Measurements from ENCODE around the gene TAF8.
"Not testable (repeated sequence)": the region's sequence is repeated elsewhere in the genome, so short reads cannot be mapped to it uniquely, and the experiment has no call there.

The TAF8 gene

GRCh38 chr6:42050297-42051267 is at the start of gene TAF8:
TAF8 (plus strand) TSS chr6:42050524; CDS start chr6:42050542, 18 bp downstream.
- peak; percentile 71 to 91 for DNase-seq

- no peak for DNase-seq
Observed at GRCh38 chr6:42001506-42001905, 48.8 kb upstream of the TAF8 start.

GRCh38 chr6:42003658-42004057 is 46.7 kb upstream of the TAF8 start:
- DNase-seq: not testable (repeated sequence)

GRCh38 chr6:42007286-42008137 is 42.8 kb upstream of the TAF8 start:
- no peak for DNase-seq

GRCh38 chr6:42008138-42008528 is 42.2 kb upstream of the TAF8 start:
- not testable (repeated sequence) for DNase-seq

- DNase-seq: no peak
Observed at GRCh38 chr6:42009844-42010184, 40.5 kb upstream of the TAF8 start.

- DNase-seq: no peak
Observed at GRCh38 chr6:42010185-42010891, 40.0 kb upstream of the TAF8 start.

- DNase-seq: no peak
Observed at GRCh38 chr6:42010909-42011308, 39.4 kb upstream of the TAF8 start.

GRCh38 chr6:42012501-42013133 is 37.7 kb upstream of the TAF8 start:
- DNase-seq: no peak

- DNase-seq: no peak
Observed at GRCh38 chr6:42013134-42013516, 37.2 kb upstream of the TAF8 start.

GRCh38 chr6:42017021-42017643 is 33.2 kb upstream of the TAF8 start:
- DNase-seq: peak in 1 of 2 experiments; percentile 29

- DNase-seq: no peak
Observed at GRCh38 chr6:42020967-42021366, 29.4 kb upstream of the TAF8 start.

- no peak for DNase-seq
Observed at GRCh38 chr6:42021847-42022754, 28.2 kb upstream of the TAF8 start.

- DNase-seq: no peak
Observed at GRCh38 chr6:42022755-42023384, 27.5 kb upstream of the TAF8 start.

- DNase-seq: no peak
Observed at GRCh38 chr6:42025066-42025844, 25.1 kb upstream of the TAF8 start.

GRCh38 chr6:42025845-42026243 is 24.5 kb upstream of the TAF8 start:
- no peak for DNase-seq

GRCh38 chr6:42026540-42026939 is 23.8 kb upstream of the TAF8 start:
- DNase-seq: no peak

GRCh38 chr6:42028234-42029061 is 21.9 kb upstream of the TAF8 start:
- DNase-seq: no peak
